ENCODE results near the gene CAV3.
A peak's percentile ranks its signal among the peaks of the same experiment; 100 is the strongest.

Gene CAV3

DNA sequence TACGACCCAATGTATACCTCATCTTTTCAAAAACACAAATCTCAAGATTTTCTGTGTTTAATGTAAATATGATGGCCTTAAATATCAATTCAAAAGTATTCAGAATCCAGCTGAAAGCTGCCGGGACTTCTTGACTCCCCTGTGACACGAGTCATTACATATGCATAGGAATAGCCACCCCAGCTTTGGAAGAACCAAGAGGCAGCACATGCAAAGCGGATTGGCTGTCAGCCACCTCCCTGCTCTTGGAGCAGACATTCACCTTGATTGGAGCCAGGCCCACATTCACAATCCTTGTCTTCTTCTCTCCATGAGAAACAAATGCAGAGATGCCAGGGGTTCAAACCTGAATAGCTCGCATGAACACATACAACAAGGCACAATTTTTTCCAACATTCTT, 10.8 kb upstream of the CAV3 start:
- Histone ChIP-seq H3K4ac (ENCODE audit: low read depth, low read length) (no peak overlapping the region), H3K4me1 (ENCODE audit: control insufficient read depth, low read depth, low read length) (peaks cover 4% of the 10 kb centered on the region), H2AK5ac (ENCODE audit: low read length) (no peak overlapping the region), H2BK120ac (ENCODE audit: low read depth, low read length) (peak overlapping the region; percentile 54), H3K36me3 (ENCODE audit: control insufficient read depth, insufficient read depth, low read length) (no peaks in the 10 kb centered on the region), H3K18ac (ENCODE audit: low read length) (no peak overlapping the region), H2BK15ac (replicated peaks; ENCODE audit: low read depth) (no peak overlapping the region), H3K9ac (ENCODE audit: low read length) (no peak overlapping the region), H4K8ac (ENCODE audit: low read depth, low read length) (no peak overlapping the region), H3K23ac (ENCODE audit: low read length) (no peak overlapping the region), H3K56ac (ENCODE audit: low read length) (no peak overlapping the region), H3K79me1 (ENCODE audit: low read length) (no peaks in the 10 kb centered on the region), H2BK5ac (ENCODE audit: low read length) (no peak overlapping the region), H4K5ac (ENCODE audit: low read length) (no peak overlapping the region), H3K27me3 (ENCODE audit: insufficient read depth, low read length, poor library complexity) (no peaks in the 10 kb centered on the region), H3K4me2 (ENCODE audit: low read length) (no peak overlapping the region), H3K27ac (ENCODE audit: low read depth, low read length) (no peak overlapping the region), H3K79me2 (ENCODE audit: control insufficient read depth, insufficient read depth, low read length) (no peaks in the 10 kb centered on the region), H3K4me3 (ENCODE audit: low read length) (no peak overlapping the region)
- no peak for DNase-seq
- no CpG with 5 or more reads among the region's 5 CpGs for WGBS (ENCODE audit: extremely low coverage, insufficient coverage, low lambda C conversion rate)

DNA sequence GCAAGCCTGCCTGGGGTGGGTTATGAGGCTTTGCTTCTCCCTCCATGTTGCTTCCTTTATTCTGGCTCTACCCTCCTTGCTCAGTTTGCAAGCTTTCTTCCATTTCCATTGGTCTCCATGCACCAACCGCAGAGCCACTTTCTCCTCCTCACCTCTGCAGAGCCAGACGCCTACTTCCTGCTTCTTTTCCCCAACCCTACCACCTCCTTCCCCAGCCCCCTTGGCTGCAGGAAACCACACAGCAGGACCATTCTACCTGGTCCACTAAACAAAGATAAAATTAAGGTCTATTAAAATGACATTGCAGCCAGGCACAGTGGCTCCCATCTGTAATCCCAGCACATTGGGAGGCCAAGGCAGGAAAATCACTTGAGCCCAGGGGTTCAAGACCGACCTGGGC, 10.0 kb upstream of the CAV3 start:
- H3K79me1 ChIP-seq (ENCODE audit: low read length): no peaks in the 10 kb centered on the region
- H3K27me3 ChIP-seq (ENCODE audit: insufficient read depth, low read length, poor library complexity): no peaks in the 10 kb centered on the region
- no peaks in the 10 kb centered on the region for H3K36me3 ChIP-seq (ENCODE audit: control insufficient read depth, insufficient read depth, low read length)
- H3K4ac ChIP-seq (ENCODE audit: low read depth, low read length): no peak overlapping the region
- peak overlapping the region; percentile 24 for H3K18ac ChIP-seq (ENCODE audit: low read length)
- H3K79me2 ChIP-seq (ENCODE audit: control insufficient read depth, insufficient read depth, low read length): no peaks in the 10 kb centered on the region
- H4K5ac ChIP-seq (ENCODE audit: low read length): no peak overlapping the region
- no peak overlapping the region for H2BK5ac ChIP-seq (ENCODE audit: low read length)
- peak; percentile 48 for DNase-seq
- H2AK5ac ChIP-seq (ENCODE audit: low read length): no peak overlapping the region
- H3K4me2 ChIP-seq (ENCODE audit: low read length): no peak overlapping the region
- no peak overlapping the region for H4K8ac ChIP-seq (ENCODE audit: low read depth, low read length)
- H3K27ac ChIP-seq (ENCODE audit: low read depth, low read length): no peak overlapping the region
- no peak overlapping the region for H2BK15ac ChIP-seq (replicated peaks; ENCODE audit: low read depth)
- no peak overlapping the region for H3K4me3 ChIP-seq (ENCODE audit: low read length)
- no CpG with 5 or more reads among the region's 3 CpGs for WGBS (ENCODE audit: extremely low coverage, insufficient coverage, low lambda C conversion rate)
- peaks cover 4% of the 10 kb centered on the region for H3K4me1 ChIP-seq (ENCODE audit: control insufficient read depth, low read depth, low read length)
- H2BK120ac ChIP-seq (ENCODE audit: low read depth, low read length): no peak overlapping the region
- H3K23ac ChIP-seq (ENCODE audit: low read length): no peak overlapping the region
- no peak overlapping the region for H3K9ac ChIP-seq (ENCODE audit: low read length)
- no peak overlapping the region for H3K56ac ChIP-seq (ENCODE audit: low read length)

DNA sequence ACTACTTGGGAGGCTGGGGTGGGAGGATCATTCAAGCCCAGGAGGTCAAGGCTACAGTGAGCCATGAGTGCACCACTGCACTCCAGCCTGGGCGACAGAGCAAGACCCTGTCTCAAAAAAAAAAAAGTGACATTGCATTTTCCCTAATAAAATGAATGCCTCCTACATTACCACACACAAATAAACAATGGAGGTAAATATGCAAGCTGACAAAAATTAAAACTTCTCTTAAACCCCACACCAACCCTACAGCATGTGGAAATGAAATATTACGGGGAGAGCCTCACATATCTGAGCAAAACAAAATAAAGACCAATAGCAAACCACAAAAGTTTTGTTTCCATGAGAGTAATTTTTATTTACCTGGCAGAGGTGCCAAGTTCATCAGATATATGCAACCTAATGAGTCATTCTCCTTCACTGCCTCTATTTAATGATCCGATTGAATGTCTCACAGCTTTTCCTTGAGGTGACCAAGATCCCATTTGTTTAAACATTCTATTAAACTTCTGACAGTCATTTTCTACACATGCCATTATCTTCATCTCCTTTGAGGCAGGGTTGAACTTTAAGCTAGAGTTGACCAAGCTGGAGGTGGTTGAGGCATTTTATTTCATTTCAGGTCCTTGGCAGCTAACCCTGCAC, 9.4 kb upstream of the CAV3 start:
- no peak for DNase-seq
- H2BK5ac ChIP-seq (ENCODE audit: low read length): no peak overlapping the region
- WGBS (ENCODE audit: extremely low coverage, insufficient coverage, low lambda C conversion rate): no CpG with 5 or more reads among the region's 3 CpGs
- no peak overlapping the region for H2BK15ac ChIP-seq (replicated peaks; ENCODE audit: low read depth)
- no peak overlapping the region for H3K4me3 ChIP-seq (ENCODE audit: low read length)
- no peak overlapping the region for H3K4me2 ChIP-seq (ENCODE audit: low read length)
- H3K27me3 ChIP-seq (ENCODE audit: insufficient read depth, low read length, poor library complexity): no peaks in the 10 kb centered on the region
- peaks cover 4% of the 10 kb centered on the region for H3K4me1 ChIP-seq (ENCODE audit: control insufficient read depth, low read depth, low read length)
- H2AK5ac ChIP-seq (ENCODE audit: low read length): no peak overlapping the region
- no peak overlapping the region for H3K56ac ChIP-seq (ENCODE audit: low read length)
- H3K79me2 ChIP-seq (ENCODE audit: control insufficient read depth, insufficient read depth, low read length): no peaks in the 10 kb centered on the region
- H3K23ac ChIP-seq (ENCODE audit: low read length): no peak overlapping the region
- no peak overlapping the region for H3K27ac ChIP-seq (ENCODE audit: low read depth, low read length)
- H3K79me1 ChIP-seq (ENCODE audit: low read length): no peaks in the 10 kb centered on the region
- H4K8ac ChIP-seq (ENCODE audit: low read depth, low read length): no peak overlapping the region
- no peak overlapping the region for H4K5ac ChIP-seq (ENCODE audit: low read length)
- H3K9ac ChIP-seq (ENCODE audit: low read length): no peak overlapping the region
- H3K18ac ChIP-seq (ENCODE audit: low read length): peak overlapping the region; percentile 24
- no peaks in the 10 kb centered on the region for H3K36me3 ChIP-seq (ENCODE audit: control insufficient read depth, insufficient read depth, low read length)
- no peak overlapping the region for H2BK120ac ChIP-seq (ENCODE audit: low read depth, low read length)
- no peak overlapping the region for H3K4ac ChIP-seq (ENCODE audit: low read depth, low read length)

DNA sequence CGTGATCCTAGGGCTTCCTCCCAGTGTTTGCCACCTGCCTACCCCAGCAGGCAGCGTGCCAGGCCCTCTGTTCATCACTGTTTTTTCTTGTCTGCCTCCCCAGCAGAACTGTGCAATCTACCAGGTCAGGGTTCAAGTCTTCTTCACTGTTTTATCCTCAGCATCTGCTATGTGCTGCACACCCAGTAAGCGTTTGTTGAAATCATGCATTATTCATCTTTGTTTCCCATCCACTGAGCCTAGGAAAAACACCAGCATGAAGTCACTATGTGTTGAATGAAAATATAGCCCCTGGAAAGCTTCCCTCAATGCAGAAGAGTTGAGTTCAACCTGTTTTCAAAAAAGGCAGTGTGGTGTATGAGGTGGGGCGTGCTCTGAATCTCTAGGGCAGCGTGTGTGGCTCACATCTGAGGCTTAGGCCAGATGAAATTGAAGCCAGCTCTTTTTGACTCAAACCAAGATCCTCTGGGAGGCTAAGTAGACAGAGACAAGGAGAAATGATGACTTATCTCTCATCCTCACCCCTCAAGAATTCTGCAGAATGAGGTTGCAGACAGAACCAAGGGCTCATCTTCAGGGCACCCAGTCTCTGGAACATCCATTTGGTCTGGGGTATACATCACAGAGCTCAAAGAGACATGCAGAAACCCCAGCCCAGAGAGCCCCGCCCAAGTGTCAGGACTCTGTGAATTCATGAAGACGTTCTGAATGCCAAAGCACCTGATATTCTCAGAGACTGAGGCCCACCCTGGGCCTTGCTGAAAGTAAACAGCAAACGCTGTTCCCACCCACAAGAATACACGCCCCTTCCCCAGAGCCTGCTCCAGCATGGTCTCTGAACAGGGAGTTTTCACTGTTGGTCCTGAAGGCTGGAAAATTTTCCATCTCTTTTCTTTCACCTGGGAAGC, 5.7 kb upstream of the CAV3 start:
- DNase-seq: no peak
- Histone ChIP-seq H2BK15ac (replicated peaks; ENCODE audit: low read depth) (no peak overlapping the region), H3K27me3 (ENCODE audit: insufficient read depth, low read length, poor library complexity) (no peaks in the 10 kb centered on the region), H3K36me3 (ENCODE audit: control insufficient read depth, insufficient read depth, low read length) (no peaks in the 10 kb centered on the region), H3K4ac (ENCODE audit: low read depth, low read length) (no peak overlapping the region), H3K4me1 (ENCODE audit: control insufficient read depth, low read depth, low read length) (peaks cover 9% of the 10 kb centered on the region), H3K79me1 (ENCODE audit: low read length) (no peaks in the 10 kb centered on the region), H3K23ac (ENCODE audit: low read length) (no peak overlapping the region), H3K9ac (ENCODE audit: low read length) (no peak overlapping the region), H4K8ac (ENCODE audit: low read depth, low read length) (no peak overlapping the region), H4K5ac (ENCODE audit: low read length) (no peak overlapping the region), H3K4me3 (ENCODE audit: low read length) (no peak overlapping the region), H3K18ac (ENCODE audit: low read length) (no peak overlapping the region), H3K56ac (ENCODE audit: low read length) (no peak overlapping the region), H2AK5ac (ENCODE audit: low read length) (no peak overlapping the region), H3K27ac (ENCODE audit: low read depth, low read length) (no peak overlapping the region), H2BK120ac (ENCODE audit: low read depth, low read length) (no peak overlapping the region), H2BK5ac (ENCODE audit: low read length) (no peak overlapping the region), H3K4me2 (ENCODE audit: low read length) (no peak overlapping the region), H3K79me2 (ENCODE audit: control insufficient read depth, insufficient read depth, low read length) (no peaks in the 10 kb centered on the region)
- WGBS (ENCODE audit: extremely low coverage, insufficient coverage, low lambda C conversion rate): no CpG with 5 or more reads among the region's 9 CpGs

DNA sequence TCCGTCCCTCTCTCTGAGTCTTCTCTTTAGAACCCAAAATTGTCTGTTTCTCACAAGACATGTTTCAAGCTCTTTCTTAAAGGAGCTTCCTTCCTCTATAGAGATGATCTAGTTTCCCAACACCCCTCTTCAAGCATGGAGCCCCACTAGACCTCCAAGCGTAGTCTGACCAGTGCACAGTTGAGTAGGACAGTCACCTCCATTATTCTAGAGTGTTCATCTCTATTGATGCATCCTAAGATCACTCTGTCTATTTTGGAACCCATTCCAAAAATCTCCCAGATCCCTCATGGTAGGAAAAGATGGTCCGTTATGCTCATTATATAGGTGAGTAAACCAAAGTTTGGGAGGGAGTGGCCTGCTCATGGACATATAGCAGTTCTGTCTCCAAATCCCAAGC, 4.1 kb upstream of the CAV3 start:
- no peak overlapping the region for H2BK120ac ChIP-seq (ENCODE audit: low read depth, low read length)
- H3K27ac ChIP-seq (ENCODE audit: low read depth, low read length): no peak overlapping the region
- H3K27me3 ChIP-seq (ENCODE audit: insufficient read depth, low read length, poor library complexity): no peaks in the 10 kb centered on the region
- H2AK5ac ChIP-seq (ENCODE audit: low read length): no peak overlapping the region
- no peak overlapping the region for H3K23ac ChIP-seq (ENCODE audit: low read length)
- no CpG with 5 or more reads among the region's 3 CpGs for WGBS (ENCODE audit: extremely low coverage, insufficient coverage, low lambda C conversion rate)
- no peak overlapping the region for H2BK5ac ChIP-seq (ENCODE audit: low read length)
- peaks cover 5% of the 10 kb centered on the region for H3K4me1 ChIP-seq (ENCODE audit: control insufficient read depth, low read depth, low read length)
- H4K5ac ChIP-seq (ENCODE audit: low read length): no peak overlapping the region
- H3K56ac ChIP-seq (ENCODE audit: low read length): no peak overlapping the region
- no peaks in the 10 kb centered on the region for H3K79me1 ChIP-seq (ENCODE audit: low read length)
- no peak overlapping the region for H3K4me3 ChIP-seq (ENCODE audit: low read length)
- no peak overlapping the region for H3K4me2 ChIP-seq (ENCODE audit: low read length)
- H2BK15ac ChIP-seq (replicated peaks; ENCODE audit: low read depth): no peak overlapping the region
- H3K36me3 ChIP-seq (ENCODE audit: control insufficient read depth, insufficient read depth, low read length): no peaks in the 10 kb centered on the region
- no peak overlapping the region for H3K9ac ChIP-seq (ENCODE audit: low read length)
- no peak overlapping the region for H3K4ac ChIP-seq (ENCODE audit: low read depth, low read length)
- no peak overlapping the region for H3K18ac ChIP-seq (ENCODE audit: low read length)
- H4K8ac ChIP-seq (ENCODE audit: low read depth, low read length): no peak overlapping the region
- H3K79me2 ChIP-seq (ENCODE audit: control insufficient read depth, insufficient read depth, low read length): no peaks in the 10 kb centered on the region
- no peak for DNase-seq

Data from mesendoderm (in vitro differentiated cells).